ENCODE data around the gene PNCK.

The PNCK gene

DNA sequence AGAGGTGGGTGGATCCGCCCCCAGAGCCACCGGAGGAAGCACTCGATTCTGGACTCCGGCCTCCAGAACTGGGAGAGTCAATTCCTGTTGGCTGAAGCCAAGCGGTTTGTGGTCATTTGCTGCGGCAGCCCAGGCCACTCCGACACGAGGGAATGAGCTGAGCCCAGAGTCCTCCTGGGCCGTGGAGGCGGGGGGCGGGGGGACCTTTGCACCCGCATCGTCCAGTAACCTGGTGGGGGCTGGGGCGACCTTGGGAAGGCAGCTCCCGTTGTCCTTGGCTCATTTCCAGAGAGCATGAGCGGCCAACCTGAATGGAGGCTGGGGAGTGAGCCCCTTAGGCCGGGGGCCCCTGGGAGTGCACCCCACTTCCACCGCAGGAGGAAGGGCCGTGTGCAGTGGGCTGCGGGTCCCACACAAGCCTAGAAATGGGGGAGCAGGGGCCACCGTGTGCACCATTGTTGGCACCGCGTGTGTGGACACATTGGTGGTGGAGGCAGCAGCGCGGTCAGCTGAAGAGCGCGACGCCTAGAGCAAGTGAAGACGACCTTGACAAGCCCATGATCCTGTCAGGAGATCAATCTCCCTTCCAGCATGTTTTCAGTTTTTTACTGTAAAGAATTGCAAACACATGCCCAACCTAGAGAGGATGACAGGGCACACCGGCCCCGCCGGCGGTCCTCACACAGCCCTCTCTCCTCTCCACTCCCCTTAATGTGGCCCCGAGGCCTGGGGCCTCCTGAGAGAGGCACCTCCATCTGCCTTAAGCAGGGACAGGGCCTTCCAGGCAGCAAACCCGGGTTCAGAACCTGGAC lies 46.5 kb downstream of the PNCK start:
- no peaks in the 10 kb centered on the region for H3K4me1 ChIP-seq (ENCODE audit: control insufficient read depth, insufficient read depth, low read length)
- H3K4me3 ChIP-seq (ENCODE audit: low read length), result no peak overlapping the region
- H3K4me2 ChIP-seq (ENCODE audit: low read length), result no peak overlapping the region
- peaks cover 16% of the 10 kb centered on the region for H3K27me3 ChIP-seq (ENCODE audit: control insufficient read depth, insufficient read depth, low read length)
- peaks cover 6% of the 10 kb centered on the region for H3K9me3 ChIP-seq (replicated peaks; ENCODE audit: low read length)
- H3K9ac ChIP-seq (ENCODE audit: low read depth, low read length), result no peak overlapping the region
- H3K36me3 ChIP-seq (ENCODE audit: insufficient read depth, low read length), result no peaks in the 10 kb centered on the region

DNA sequence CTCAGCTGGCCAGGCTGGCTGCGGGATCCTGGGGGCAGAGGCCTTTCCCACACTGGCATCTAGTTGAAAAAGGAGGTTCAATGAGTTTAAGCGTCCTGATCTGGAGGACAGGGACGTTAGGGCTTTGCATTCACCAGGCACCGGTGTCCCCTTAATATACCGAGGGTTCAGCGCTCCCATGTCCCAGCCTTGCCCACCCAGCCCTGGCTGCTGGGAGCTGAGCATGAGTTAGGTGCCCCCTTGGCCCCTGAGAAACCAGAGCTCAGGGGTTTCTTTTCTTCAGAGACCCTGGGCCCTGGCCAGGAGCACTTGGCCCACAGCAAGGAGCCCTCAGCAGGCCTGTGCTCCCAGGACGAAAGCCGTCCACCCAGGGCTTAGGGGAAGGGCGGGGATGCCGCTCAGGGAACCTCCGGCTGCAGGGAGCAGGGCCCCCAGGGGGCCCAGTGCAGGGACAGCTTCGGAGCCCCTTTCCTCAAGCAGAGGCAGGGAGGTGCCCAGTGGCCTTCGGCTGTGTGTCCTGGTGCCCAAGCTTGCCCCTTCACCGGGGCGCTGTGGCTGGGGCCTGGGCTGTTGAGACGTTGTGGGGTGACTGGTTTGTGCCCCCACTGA lies 47.5 kb downstream of the PNCK start:
- Histone ChIP-seq H3K27me3 (ENCODE audit: control insufficient read depth, insufficient read depth, low read length) (peaks cover 20% of the 10 kb centered on the region), H3K9ac (ENCODE audit: low read depth, low read length) (no peak overlapping the region), H3K9me3 (replicated peaks; ENCODE audit: low read length) (no peaks in the 10 kb centered on the region), H3K4me3 (ENCODE audit: low read length) (no peak overlapping the region), H3K4me2 (ENCODE audit: low read length) (no peak overlapping the region), H3K36me3 (ENCODE audit: insufficient read depth, low read length) (no peaks in the 10 kb centered on the region), H3K4me1 (ENCODE audit: control insufficient read depth, insufficient read depth, low read length) (no peaks in the 10 kb centered on the region)

DNA sequence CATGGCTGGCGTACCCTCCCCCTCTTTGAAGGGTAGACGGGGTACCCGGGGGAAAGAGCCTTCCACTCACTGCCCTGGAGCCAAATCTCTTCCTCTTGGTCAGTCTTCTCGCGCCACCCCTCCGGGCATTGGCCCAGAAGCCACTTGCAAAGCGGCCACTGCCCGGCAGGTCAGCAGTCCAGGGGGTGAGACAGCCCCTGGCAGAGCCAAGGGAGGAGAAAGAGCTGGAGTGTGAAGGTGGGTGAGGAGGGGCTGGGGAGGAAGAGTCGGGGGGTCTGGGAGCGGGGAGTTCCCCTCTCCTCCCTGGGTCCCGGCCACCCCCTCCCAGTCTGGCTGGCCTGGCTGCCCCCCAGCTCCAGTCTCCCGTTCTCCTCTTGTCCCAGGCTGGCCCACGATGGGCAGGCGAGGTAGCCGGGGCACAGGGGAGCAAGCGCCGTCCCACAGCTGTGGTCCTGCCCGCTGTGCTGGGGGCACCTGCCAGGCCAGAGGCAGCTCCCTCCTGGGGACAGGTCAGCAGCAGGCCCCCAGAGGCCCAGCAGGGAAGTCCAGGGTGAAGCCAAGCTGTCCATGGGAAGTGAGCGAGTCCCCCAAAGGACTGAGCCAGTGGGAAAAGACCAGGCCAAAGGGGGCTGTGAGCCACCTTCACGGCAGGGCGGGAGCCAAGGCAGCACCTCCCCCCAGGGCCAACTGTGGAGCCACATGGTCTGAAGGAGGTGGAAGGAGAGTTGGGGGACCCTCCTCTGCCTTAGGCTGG lies 48.2 kb downstream of the PNCK start:
- H3K4me2 ChIP-seq (ENCODE audit: low read length), result no peak overlapping the region
- no peak overlapping the region for H3K9ac ChIP-seq (ENCODE audit: low read depth, low read length)
- H3K4me3 ChIP-seq (ENCODE audit: low read length), result no peak overlapping the region
- no peaks in the 10 kb centered on the region for H3K4me1 ChIP-seq (ENCODE audit: control insufficient read depth, insufficient read depth, low read length)
- no peaks in the 10 kb centered on the region for H3K36me3 ChIP-seq (ENCODE audit: insufficient read depth, low read length)
- H3K27me3 ChIP-seq (ENCODE audit: control insufficient read depth, insufficient read depth, low read length), result peaks cover 19% of the 10 kb centered on the region
- no peaks in the 10 kb centered on the region for H3K9me3 ChIP-seq (replicated peaks; ENCODE audit: low read length)

DNA sequence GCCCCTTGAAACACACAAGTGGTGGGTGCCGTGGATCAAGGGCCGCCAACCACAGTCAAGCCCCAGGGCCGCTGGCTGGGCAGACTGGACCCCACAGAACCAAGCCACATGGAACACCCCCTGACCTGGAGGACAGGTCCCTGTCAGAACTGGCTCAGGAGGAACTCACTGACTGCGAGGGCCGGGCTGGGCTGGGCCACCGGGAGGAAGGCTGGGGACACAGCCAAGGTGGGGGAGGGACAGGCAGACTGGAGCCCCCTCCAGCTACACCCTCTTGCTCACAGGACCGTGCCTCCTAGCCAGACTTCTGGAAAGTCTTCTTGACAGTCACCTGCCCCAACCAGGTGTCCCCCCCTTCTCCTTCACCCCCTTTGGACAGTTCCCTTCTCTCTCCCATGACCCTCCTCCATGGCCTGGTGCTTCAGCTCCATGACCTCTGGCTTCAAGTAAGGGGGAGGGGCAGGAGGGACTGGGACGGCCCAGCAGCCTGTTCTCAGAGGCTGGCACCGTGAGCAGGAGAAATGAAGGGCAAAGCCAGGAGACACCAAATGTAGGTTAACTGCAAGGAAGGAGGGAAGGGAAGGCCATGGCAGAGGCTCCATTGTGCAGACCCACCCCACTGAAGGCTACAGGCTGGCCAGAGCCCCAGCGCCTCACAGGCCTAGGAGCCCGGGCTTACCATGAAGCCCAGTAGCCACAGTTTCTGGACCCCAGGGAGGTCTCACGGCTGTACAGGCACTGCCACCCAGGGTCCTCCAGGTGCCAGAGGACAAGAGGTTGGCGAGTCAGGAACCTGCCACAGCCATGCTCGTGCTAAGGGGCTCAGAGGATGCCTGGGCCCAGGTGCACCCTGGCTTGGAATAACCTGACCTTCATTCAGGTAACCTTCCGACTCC lies 49.2 kb downstream of the PNCK start:
- H3K4me2 ChIP-seq (ENCODE audit: low read length), result no peak overlapping the region
- H3K9me3 ChIP-seq (replicated peaks; ENCODE audit: low read length), result no peaks in the 10 kb centered on the region
- H3K4me1 ChIP-seq (ENCODE audit: control insufficient read depth, insufficient read depth, low read length), result no peaks in the 10 kb centered on the region
- H3K9ac ChIP-seq (ENCODE audit: low read depth, low read length), result no peak overlapping the region
- peaks cover 12% of the 10 kb centered on the region for H3K27me3 ChIP-seq (ENCODE audit: control insufficient read depth, insufficient read depth, low read length)
- H3K36me3 ChIP-seq (ENCODE audit: insufficient read depth, low read length), result no peaks in the 10 kb centered on the region
- H3K4me3 ChIP-seq (ENCODE audit: low read length), result no peak overlapping the region

DNA sequence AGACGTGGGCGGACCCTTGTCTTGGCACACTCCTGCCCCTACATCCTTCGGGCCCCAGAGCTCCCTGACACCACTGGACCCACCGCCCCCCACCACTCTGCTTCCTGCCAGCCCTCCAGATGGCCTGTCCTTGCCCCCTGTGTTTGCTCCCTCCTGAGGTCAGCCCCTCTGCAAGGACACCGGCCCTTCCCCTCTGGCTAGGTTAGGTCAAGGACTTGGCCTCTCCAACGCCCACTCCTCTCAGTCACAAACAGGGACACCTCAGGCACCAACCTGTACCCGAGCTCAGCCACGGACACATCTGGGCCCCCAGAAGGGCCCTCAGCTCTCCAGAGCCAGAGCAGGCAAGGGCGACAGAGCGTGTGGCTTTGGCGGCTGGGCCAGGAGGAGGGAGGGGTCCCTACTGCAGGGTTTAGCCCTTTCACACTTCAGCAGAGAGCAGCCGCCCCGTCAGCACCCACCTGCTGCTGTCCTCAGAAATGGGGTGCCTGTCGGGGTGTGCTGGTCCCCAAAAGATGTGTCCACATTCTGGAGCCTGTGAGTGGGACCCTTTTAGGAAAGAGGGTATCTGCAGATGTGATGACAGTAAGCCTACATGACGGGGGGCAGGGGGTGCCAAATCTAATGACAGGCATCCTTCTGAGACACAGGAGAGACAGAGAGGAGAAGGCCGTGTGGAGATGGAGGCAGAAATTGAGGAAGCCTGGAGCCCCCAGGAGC lies 50.1 kb downstream of the PNCK start:
- Histone ChIP-seq H3K27me3 (ENCODE audit: control insufficient read depth, insufficient read depth, low read length) (peaks cover 15% of the 10 kb centered on the region), H3K4me2 (ENCODE audit: low read length) (no peak overlapping the region), H3K9me3 (replicated peaks; ENCODE audit: low read length) (no peaks in the 10 kb centered on the region), H3K36me3 (ENCODE audit: insufficient read depth, low read length) (no peaks in the 10 kb centered on the region), H3K4me1 (ENCODE audit: control insufficient read depth, insufficient read depth, low read length) (no peaks in the 10 kb centered on the region), H3K4me3 (ENCODE audit: low read length) (no peak overlapping the region), H3K9ac (ENCODE audit: low read depth, low read length) (no peak overlapping the region)

DNA sequence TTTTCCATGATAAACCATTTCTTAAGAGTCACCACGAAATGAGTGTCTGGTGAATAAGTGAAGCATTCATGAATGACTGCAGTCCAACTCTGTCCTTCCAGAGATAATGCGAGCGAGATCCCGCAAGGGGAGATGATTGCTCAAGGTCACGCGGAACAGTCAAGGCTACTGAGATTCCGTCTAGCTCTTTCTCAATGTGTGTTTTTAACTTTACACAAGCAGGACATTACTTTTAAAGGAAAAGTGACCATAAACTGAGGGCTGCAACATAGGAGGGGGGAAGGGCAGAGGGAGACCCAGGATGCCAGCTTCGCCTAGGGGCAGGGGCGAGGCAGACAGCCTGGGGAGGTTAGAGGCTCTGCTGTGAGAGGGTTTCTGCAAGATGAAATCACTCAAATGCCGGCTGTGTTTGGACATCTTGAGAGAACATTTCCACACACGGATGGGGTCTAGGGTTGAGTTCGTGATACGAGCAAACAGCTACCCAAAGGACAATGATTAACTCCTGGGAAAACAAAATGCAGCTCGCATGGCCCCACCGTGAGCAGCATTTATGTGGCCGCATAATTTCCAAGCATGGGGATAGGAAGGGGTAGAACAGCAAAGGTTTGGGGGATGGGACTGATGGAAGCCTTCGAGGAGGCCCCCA lies 50.8 kb downstream of the PNCK start:
- Histone ChIP-seq H3K9me3 (replicated peaks; ENCODE audit: low read length) (no peaks in the 10 kb centered on the region), H3K36me3 (ENCODE audit: insufficient read depth, low read length) (no peaks in the 10 kb centered on the region), H3K4me2 (ENCODE audit: low read length) (no peak overlapping the region), H3K27me3 (ENCODE audit: control insufficient read depth, insufficient read depth, low read length) (peaks cover 21% of the 10 kb centered on the region), H3K9ac (ENCODE audit: low read depth, low read length) (no peak overlapping the region), H3K4me1 (ENCODE audit: control insufficient read depth, insufficient read depth, low read length) (no peaks in the 10 kb centered on the region), H3K4me3 (ENCODE audit: low read length) (no peak overlapping the region)

DNA sequence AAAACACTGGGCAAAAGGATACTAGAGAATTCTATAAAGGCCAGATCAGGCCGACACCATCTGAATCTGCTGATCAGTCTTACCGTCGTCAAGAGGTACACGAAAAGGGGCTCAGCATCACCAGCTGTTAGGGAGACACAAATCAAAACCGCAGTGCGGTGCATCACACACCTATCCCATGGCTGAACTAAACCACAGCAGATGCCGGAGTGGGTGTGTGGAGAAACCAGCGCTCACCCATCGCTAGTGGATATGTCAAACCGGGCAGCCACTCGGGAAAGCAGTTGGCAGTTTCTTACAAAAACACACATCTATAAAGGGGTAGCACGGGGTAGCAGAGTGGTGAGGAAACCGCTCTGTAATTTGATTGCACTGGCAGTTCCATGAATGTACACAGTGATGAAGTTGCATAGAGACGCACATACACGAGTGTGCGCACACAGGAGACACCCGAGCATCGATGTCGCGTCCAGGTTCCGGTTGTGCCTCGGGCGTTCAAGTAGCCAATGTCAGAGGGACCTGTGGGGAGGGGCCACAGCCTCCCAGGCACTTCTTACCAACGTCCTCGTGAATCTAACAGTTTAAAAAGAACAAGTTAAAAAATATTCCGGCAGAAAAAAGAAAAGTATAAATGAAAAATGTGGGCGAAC lies 51.5 kb downstream of the PNCK start:
- H3K4me3 ChIP-seq (ENCODE audit: low read length), result no peak overlapping the region
- H3K9ac ChIP-seq (ENCODE audit: low read depth, low read length), result no peak overlapping the region
- H3K4me1 ChIP-seq (ENCODE audit: control insufficient read depth, insufficient read depth, low read length), result no peaks in the 10 kb centered on the region
- H3K4me2 ChIP-seq (ENCODE audit: low read length), result no peak overlapping the region
- H3K27me3 ChIP-seq (ENCODE audit: control insufficient read depth, insufficient read depth, low read length), result peaks cover 26% of the 10 kb centered on the region
- no peaks in the 10 kb centered on the region for H3K36me3 ChIP-seq (ENCODE audit: insufficient read depth, low read length)
- no peaks in the 10 kb centered on the region for H3K9me3 ChIP-seq (replicated peaks; ENCODE audit: low read length)

DNA sequence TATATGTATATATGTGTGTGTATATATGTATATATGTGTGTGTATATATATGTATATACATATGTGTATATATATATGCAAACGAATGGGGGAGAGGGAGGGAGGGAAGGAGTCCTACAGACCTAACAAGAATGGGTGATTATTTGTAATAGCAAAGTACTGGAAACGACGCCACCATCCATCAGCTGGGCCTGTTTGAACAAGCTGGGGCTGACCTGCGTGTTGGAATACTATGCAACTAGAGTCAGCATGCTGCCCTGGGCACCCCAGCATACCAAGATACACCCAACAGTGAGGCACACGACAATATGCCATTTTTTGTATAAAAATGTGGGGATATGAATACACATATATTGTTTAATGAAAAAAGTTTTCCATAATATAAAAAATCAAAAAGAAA lies 53.0 kb downstream of the PNCK start:
- H3K27me3 ChIP-seq (ENCODE audit: control insufficient read depth, insufficient read depth, low read length), result peaks cover 34% of the 10 kb centered on the region
- H3K36me3 ChIP-seq (ENCODE audit: insufficient read depth, low read length), result no peaks in the 10 kb centered on the region

More for the DNA sequence above, 53.0 kb downstream of the PNCK start:
- H3K4me1 ChIP-seq (ENCODE audit: control insufficient read depth, insufficient read depth, low read length), result no peaks in the 10 kb centered on the region
- no peak overlapping the region for H3K4me3 ChIP-seq (ENCODE audit: low read length)
- H3K9me3 ChIP-seq (replicated peaks; ENCODE audit: low read length), result no peaks in the 10 kb centered on the region
- H3K4me2 ChIP-seq (ENCODE audit: low read length), result no peak overlapping the region
- H3K9ac ChIP-seq (ENCODE audit: low read depth, low read length), result no peak overlapping the region

Measured in skeletal muscle satellite cell (primary cell).